ENCODE results near the gene PACSIN1.

DNA sequence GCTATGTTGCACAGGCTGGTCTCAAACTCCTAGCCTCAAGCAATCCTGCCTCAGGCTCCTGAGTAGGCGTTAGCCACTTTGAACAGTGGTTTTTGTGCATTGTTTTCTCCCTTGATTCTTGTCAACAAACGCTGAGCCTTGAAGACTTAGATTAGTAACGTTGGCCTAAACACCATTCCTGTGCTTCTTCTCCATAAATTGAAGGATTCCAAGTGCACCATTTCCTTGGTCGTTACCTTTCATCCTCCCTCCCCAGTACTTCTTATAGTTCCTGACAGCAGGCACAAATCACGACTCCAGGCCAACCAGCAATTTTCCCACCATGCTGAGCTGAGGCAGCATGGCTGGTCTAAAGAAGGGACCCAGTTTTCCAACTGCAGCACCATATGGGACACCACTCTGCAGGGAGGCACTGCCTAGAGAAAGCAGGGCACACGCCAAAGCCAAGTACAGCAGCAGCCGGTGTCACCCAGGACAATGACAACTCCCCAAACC lies 49.0 kb upstream of the PACSIN1 start:
- no peak for TF ChIP-seq POLR2A (IDR thresholded peaks at IDR 0.05)
- no peak for TF ChIP-seq CTCF (IDR thresholded peaks at IDR 0.05)
